Keratinocyte (primary cell): Measurements from ENCODE around the gene EVC.

Experiments
- CTCF ChIP-seq, 3 experiments: IDR thresholded peaks in 1 of 3; conservative IDR thresholded peaks in 1 of 3; optimal IDR thresholded peaks in 1 of 3; 2 replicates in 2 of 3; 3 replicates in 1 of 3; pipeline versions ENCODE3 to v1.5.1; 2011; ENCODE audit warnings: low read length in 3 of 3, mild to moderate bottlenecking in 3 of 3, moderate library complexity in 2 of 3, control low read depth in 1 of 3, inconsistent platforms in 1 of 3; ENCODE audit not compliant: insufficient read depth in 2 of 3; ENCODE audit errors: extremely low read depth in 1 of 3
- EZH2 ChIP-seq: IDR thresholded peaks from one replicate; pipeline ENCODE4 v1.6.1; 2012; ENCODE audit warnings: inconsistent platforms, mild to moderate bottlenecking, low read length, moderate library complexity

- TF ChIP-seq EZH2 (no peak), CTCF (optimal IDR thresholded peaks at IDR 0.05 in 1 of 3, IDR thresholded peaks at IDR 0.05 in 1 of 3, conservative IDR thresholded peaks at IDR 0.05 in 1 of 3; ENCODE audit: extremely low read depth in 1 of 3, insufficient read depth in 2 of 3, low read length in 3 of 3) (no peak)
Observed at GRCh38 chr4:5755679-5756078, 44.7 kb downstream of the EVC start.
